Germinal center (tissue), 1 donor: ENCODE measurements around the gene STATH.
"Not testable (repeated sequence)": the region's sequence is repeated elsewhere in the genome, so short reads cannot be mapped to it uniquely, and the experiment has no call there.

Experiments used
- DNase-seq: peaks from one replicate; pipeline ENCODE4 v3.0.0; 2012; ENCODE audit warnings: mixed read lengths, low spot score

STATH gene, protein sequence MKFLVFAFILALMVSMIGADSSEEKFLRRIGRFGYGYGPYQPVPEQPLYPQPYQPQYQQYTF

DNA sequence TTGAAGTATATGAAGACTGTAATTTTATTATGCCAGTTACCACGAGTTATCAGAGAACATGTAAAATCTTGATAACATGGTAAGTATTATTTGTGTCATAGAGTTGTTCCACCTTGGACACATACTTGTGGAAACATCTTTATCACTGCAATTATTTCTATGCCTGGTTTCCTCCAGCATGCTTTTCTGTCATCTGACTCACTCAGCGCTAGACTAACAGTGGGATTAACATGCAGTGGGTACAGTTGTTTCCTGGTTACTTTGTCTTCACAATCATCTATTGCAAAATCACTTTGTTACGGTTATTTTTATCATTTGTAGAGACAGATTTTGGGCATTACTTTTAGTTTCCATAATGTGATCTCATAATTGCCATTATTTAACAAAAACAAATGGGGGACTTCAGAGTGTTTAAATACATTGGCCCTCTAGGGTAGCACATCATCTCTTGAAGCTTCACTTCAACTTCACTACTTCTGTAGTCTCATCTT lies at the start of gene STATH:
TSS of gene STATH (plus strand) at position 441 of the 491 bp plus-strand sequence. CDS start 2,472 bp downstream, outside the sequence.
- DNase-seq, result no peak

DNA sequence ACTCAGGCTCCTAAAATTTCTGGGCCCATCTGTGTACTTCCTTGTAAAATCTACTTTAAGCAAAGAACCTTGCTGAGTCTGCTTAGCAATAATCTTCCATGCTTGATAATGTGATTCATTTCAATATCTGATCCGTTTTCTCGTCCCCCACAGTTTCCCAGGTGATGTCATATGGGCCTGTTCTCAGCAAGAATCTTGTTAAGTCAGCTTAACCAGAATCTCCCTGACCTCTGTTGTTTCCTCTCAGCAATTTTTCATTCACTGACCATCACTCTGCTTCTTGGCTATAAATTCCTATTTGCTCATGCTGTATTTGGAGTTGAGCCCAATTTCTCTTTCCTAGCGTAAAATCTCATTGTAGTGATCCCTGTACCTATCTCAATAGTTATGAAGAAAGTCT lies 44.2 kb upstream of the STATH start:
- no peak for DNase-seq

DNA sequence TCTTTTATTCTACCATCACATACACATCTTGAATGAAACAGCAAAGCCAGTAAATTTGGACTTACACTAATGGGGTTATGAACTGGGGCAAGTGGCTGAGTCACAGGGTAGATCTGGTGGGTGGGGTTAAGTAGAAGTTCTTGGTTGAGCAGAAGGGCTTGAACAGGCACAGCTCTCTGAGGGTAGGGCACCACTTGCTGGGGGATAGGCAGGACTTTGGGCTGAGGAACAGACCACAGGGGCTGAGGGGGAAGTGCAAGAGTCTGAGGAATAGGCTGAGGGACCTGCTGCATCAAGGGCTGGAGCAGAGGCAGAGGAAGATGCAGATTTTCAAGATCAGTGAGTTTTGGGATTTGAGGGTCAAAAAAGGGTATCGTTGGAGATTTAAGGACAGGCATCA lies 38.6 kb upstream of the STATH start:
- no peak for DNase-seq

DNA sequence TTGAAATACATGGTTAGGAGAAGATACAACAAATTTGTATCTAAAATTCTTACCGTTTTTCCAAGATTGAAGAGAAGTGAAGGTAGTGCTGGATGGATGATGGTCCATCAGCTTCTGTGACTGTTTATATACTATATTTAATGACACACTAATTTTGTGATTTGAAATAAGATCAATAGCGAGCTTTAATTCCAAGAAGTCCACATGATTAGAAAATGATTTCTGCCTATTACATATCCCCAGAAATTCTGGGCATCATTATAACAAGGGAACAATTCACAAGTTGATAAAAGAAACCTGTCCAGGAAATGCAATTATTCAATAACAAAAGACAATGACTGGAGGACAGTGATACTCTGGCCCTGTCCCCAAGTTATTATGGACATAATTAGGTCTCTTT lies 30.1 kb upstream of the STATH start, which contains the start of gene CSN2:
TSS of gene CSN2 (minus strand) at position 101 of the 400 bp plus-strand sequence. CDS start 4,733 bp downstream, outside the sequence.
- DNase-seq, result no peak

DNA sequence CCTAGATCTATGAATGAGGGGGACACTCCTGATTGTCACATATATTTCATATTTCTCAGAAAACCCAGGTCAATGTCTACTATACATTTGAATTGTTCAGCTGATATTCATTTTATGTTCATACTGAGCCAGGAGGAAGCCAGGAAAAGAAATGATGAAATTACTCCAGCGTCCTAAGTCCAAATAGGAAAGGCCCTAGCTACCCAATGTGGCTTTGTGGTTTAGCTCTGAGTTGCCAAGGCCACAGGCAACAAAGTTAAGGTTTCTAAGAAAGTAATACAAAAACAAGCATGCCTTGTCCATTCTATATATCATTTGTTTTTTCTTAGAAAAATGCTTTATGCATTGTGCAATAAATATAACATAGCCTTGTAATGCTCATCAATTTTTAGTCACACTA lies 25.7 kb upstream of the STATH start:
- DNase-seq, result no peak

DNA sequence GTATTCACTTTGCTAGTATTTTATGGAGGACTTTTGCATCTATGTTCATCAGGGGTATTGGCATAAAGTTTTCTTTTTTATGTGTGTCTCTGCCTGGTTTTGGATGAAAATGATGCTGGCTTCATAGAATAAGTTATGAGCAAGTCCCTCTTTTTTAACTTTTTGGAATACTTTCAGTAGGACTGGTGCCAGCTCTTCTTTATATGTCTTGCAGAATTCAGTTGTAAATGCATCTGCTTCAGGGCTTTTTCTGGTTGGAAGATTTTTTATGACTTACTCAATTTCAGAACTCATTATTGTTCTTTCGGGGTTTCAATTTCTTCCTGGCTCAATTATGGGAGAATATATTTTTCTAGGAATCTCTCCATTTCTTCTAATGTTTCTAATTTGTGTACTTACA lies 21.1 kb upstream of the STATH start:
- DNase-seq, result no peak

DNA sequence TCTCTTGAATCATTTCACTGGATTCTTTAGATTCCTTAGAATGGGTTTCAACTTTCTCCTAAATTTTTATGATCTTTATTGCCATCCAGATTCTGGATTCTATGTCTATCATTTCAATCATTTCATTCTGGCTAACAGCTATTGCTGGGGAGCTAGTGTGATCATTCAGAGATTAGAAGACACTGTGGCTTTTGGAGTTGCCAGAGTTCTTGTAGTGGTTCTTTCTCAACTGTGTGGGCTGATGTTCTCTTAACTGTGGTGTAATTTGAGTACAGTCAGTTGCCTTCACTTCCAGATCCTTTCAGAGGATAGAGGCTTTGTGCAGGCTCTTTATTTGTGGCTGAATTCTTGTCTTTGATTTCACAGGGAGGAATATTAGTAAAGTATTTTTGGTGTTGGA lies 18.2 kb upstream of the STATH start:
- no peak for DNase-seq

DNA sequence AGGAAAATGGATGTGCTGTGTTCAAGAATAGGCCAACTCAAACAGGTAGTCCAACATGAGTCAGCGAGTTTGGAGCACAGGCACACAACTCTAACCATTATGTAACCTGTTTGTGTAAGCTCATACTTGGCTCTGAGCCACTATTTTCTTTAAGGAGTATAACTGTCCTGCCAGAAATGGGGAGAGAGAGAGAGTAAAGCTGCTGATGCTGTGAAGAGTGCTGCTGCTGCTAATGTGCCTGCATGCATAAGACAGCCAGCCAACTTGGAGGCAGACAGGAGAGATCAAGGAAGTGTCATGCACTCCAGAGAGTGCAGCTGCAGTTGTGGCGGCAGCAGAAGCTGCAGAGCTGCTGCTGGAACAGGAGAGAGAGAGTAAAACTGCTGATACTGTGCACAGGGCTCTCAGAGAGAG lies 11.7 kb upstream of the STATH start:
- DNase-seq, result no peak

DNA sequence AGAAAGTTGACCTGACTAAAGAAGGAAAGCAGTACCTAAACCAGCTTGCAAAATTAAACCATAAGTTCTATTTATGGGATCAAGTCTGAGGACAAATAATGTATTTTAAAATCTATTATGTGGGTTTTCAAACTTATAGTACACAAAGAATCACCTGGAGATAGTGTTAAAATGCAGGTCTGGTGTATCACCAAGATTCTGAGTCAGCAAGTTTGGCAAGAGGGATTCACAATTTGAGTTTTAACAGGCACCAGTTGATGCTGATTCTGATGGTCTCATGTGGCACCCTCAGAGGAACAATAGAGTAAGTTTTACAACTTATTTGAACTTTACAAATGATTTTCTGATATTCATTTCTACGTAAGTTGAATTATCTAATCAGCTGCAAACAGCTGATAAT lies 9.1 kb upstream of the STATH start:
- DNase-seq, result no peak

DNA sequence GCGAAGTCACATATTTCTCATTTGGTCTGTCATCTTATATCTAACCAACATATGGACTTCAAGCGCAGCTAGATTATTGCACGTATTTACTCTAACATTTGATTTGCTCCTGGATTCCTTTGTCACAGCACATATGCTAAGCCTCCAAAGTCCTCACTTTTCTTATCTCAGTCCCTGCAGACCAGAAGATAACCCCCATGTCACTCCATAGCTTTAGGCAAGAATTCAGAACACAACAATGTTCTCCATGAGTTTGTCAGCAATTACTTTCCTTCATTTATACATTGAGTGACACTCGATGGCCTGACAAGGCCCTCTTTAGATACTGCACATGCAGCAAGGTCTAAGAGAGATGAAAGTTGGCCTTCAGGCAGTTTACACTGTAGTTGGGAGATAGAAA lies 4.8 kb upstream of the STATH start:
- DNase-seq, result no peak

DNA sequence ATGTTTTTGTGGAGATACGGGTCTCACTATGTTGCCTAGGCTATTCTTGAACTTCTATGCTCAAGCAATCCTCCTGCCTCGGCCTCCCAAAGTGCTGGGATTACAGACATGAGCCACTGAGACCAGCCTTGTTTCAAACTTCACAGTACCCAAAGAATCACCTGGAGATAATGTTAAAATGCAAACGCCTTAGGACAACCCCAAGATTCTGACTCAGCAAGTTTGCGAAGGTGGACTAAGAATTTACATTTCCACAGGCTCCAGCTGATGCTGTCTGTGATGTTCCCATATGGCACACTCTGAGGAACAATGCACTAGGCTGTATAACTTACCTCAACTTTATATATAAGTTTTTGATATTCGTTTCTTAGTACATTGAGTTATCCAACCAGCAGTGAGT lies 984 bp upstream of the STATH start:
- no peak for DNase-seq

DNA sequence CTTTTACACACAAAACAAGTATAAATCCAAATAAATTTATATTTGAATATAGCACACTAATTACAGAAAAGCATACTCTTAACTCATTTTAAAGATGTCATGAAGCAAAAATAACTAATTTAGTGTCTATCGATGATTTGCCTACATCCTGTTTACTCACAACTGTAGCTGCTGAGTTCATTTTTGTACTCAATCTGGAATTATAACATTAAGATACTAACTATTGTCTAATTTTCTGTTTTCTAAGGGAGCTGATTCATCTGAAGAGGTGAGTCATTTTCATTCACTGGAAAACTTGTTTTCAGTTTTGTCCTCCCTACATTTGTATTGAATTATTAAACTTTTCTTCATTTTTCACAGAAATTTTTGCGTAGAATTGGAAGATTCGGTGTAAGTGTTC lies 3.7 kb downstream of the STATH start:
- DNase-seq, result no peak

DNA sequence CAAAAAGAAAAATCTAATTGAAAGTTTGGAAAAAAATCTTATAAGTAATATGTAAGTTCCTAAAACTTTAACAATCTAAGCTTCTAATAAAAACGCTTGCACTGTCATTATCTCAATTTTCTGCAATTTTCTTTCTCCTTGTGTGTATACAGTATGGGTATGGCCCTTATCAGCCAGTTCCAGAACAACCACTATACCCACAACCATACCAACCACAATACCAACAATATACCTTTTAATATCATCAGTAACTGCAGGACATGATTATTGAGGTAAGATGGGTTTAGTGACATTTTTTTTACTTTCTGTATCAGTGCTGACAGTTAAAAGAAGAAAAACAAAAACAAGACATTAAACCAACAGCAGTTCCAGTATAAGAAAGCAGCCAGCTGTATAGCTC lies 4.9 kb downstream of the STATH start:
- no peak for DNase-seq

DNA sequence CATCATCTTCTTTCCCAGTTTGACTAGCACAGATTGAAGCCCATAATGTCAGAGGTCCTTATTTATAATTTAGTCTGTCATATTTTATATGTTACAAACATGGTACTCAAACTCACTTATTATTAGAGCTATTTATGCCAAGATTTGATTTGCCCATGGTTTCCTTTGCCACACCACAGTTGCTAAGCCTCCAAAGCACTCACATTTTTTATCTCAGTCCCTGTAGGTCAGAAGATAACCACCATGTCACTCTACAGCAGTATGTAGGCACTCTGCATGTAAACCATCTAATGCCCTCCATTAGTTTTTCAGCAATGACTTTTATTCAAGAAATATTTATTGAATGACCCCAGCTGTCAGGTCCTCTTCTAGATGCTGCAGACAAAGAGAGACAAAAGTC lies 6.7 kb downstream of the STATH start:
- no peak for DNase-seq

DNA sequence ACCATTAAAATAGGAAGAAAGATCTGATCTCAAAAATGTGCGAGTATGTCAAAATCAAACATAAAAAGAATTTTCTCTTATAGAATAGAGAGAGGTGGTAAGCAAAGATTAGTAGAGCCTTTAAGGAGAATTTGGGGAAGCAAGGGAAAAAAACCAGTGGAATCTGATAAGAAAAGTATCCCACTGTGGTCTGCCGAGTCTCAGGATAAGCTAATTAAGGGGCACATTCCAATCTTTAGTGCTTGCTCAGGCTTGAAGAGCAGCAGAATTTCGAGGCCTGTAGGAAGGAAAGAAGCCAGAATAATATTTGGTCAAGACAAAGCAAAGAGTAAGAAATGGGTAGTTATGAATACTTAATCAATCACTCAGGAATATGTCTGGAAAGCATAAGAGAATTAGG lies 13.0 kb downstream of the STATH start:
- no peak for DNase-seq

DNA sequence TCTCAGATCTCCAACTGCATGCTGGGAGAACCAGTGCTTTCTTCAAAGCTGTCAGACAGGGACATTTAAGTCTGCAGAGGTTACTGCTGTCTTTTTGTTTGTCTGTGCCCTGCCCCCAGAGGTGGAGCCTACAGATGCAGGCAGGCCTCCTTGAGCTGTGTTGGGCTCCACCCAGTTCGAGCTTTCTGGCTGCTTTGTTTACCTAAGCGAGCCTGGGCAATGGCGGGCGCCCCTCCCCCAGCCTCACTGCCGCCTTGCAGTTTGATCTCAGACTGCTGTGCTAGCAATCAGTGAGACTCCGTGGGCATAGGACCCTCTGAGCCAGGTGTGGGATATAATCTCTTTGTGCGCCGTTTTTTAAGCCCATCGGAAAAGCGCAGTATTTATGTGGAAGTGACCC lies 23.2 kb downstream of the STATH start:
- DNase-seq, result not testable (repeated sequence)

DNA sequence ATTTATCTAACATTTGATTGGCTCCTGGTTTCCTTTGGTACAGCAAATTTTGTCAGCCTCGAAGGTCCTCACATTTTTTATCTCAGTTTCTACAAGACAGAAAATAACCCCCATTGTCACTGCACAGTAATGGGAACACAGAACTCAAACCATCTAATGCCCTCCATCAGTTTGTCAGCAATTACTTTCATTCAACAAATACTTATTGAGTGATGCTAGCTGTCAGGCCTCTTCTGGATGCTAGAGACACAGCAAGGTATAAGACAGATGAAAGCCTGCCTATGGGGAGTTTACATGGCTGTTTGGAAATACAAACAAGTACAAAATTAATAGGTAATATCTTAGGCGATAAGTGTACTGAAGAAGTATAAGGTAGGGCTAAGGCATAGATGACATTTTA lies 27.5 kb downstream of the STATH start:
- DNase-seq, result no peak

DNA sequence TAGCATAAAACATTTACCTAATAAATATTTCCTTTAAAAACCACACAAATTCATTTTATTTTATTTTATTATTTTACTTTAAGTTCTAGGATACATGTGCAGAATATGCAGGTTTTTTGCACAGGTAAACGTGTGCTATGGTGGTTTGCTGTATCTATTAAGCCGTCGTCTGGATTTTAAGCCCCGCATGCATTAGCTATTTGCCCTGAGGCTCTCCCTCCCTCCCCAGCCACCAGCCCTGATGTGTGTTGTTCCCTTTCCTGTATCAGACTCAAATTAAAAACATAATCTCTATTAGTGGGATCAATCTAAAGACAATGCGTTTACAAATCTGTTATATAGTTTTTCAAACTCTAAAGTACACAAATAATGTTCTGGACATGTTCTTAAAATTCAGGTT lies 31.2 kb downstream of the STATH start:
- no peak for DNase-seq

DNA sequence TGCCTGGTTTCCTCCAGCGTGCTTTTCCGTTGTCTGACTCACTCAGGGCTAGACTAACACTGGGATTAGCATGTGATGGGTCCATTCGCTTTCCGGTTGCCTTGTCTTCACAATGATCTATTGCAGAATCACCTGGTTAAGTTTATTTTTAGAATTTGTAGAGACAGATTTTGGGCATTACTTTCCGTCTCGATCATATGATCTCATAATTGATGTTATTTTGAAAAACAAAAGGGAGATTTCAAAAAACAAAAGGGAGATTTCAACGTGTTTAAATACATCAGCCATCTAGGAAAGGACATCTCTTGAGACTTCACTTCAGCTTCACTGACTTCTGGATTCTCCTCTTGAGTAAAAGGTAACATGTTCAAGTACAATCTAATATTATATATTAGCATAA lies 32.4 kb downstream of the STATH start, which contains the start of gene HTN3:
TSS of gene HTN3 (plus strand) at position 301 of the 400 bp plus-strand sequence. CDS start 2,282 bp downstream, outside the sequence.
- DNase-seq, result not testable (repeated sequence)

DNA sequence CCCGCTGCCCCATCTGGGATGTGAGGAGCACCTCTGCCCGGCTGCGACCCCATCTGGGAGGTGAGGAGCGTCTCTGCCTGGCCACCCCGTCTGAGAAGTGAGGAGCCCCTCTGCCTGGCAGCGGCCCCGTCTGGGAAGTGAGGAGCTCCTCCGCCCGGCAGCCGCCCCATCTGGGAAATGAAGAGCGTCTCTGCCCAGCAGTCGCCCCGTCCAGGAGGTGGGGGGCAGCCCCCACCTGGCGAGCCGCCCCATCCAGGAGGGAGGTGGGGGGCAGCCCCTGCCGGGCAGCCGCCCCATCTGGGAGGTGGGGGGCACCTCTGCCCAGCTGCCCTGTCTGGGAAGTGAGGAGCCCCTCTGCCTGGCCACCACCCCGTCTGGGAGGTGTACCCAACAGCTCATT lies 41.8 kb downstream of the STATH start:
- not testable (repeated sequence) for DNase-seq

DNA sequence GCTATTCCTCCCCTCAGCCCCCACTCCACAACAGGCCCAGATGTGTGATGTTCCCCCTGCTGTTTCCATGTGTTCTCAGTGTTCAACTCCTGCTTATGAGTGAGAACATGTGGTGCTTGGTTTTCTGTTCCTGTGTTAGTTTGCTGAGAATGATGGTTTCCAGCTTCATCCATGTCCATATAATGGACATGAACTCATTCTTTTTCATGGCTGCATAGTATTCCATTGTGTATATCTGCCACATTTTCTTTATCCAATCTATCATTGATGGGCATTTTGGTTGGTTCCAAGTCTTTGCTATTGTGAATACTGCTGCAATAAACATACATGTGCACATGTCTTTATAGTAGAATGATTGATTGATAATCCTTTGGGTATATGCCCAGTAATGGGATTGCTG lies 44.2 kb downstream of the STATH start:
- not testable (repeated sequence) for DNase-seq

DNA sequence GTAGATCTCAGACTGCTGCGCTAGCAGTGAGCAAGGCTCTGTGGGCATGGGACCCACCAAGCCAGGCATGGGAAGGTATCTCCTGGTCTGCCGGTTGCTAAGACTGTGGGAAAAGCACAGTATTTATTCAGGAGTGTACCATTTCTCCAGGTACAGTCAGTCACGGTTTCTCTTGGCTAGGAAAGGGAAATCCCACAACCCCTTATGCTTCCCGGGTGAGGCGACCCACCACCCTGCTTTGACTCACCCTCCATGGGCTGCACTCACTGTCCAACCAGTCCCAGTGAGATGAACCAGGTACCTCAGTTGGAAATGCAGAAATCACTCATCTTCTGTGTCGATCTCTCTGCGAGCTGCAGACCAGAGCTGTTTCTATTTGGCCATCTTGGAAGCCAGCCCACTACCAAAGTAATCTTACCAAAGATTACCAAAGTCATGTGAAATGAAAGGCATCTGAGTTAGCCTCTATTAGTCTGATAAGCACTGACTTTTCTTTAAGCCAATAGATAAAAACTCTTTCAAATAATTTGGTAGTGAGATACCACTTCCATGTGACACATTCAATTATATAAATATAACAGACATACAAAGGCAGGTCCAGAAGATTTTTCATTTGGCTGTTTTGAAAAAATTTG lies 46.0 kb downstream of the STATH start:
- no peak for DNase-seq

DNA sequence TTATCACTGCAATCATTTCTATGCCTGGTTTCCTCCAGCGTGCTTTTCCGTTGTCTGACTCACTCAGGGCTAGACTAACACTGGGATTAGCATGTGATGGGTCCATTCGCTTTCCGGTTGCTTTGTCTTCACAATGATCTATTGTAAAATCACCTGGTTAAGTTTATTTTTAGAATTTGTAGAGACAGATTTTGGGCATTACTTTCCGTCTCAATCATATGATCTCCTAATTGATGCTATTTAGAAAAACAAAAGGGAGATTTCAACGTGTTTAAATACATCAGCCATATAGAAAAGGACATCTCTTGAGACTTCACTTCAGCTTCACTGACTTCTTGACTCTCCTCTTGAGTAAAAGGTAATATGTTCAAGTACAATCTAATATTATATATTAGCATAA lies 54.4 kb downstream of the STATH start, which contains the start of gene HTN1:
TSS of gene HTN1 (plus strand) at position 301 of the 400 bp plus-strand sequence. CDS start 2,639 bp downstream, outside the sequence.
- not testable (repeated sequence) for DNase-seq
